Parathyroid adenoma (tissue), 2 donors: ENCODE data around the gene SLC6A12.

ENCODE experiments used
- H2AFZ ChIP-seq: fragments of 300-600 bp; sonication (generic); one replicate; pipeline ENCODE4 v1.7.0; 2017; ENCODE audit warnings: antibody characterized with exemption, mild to moderate bottlenecking
- H3K27ac ChIP-seq: fragments of 300-600 bp; sonication (generic); one replicate; pipeline ENCODE4 v1.7.0; 2017
- H3K27me3 ChIP-seq: fragments of 300-600 bp; sonication (generic); one replicate; pipeline ENCODE4 v1.7.0; 2017; ENCODE audit warnings: low read length; ENCODE audit not compliant: control insufficient read depth, insufficient read depth
- H3K36me3 ChIP-seq: fragments of 300-600 bp; sonication (generic); one replicate; pipeline ENCODE4 v1.7.0; 2017; ENCODE audit warnings: low read length; ENCODE audit not compliant: control insufficient read depth, insufficient read depth
- H3K4me1 ChIP-seq: fragments of 300-600 bp; sonication (generic); one replicate; pipeline ENCODE4 v1.7.0; 2017; ENCODE audit warnings: control low read depth
- H3K4me2 ChIP-seq: fragments of 300-600 bp; sonication (generic); one replicate; pipeline ENCODE4 v1.7.0; 2017; ENCODE audit warnings: low read length
- H3K4me3 ChIP-seq: fragments of 300-600 bp; sonication (generic); one replicate; pipeline ENCODE4 v1.7.0; 2017; ENCODE audit warnings: low read depth, low read length
- H3K79me2 ChIP-seq: fragments of 300-600 bp; sonication (generic); one replicate; pipeline ENCODE4 v1.7.0; 2017; ENCODE audit warnings: control low read depth
- H3K9ac ChIP-seq: fragments of 300-600 bp; sonication (generic); one replicate; pipeline ENCODE4 v1.7.0; 2017; ENCODE audit warnings: mild to moderate bottlenecking
- H3K9me3 ChIP-seq: fragments of 300-600 bp; sonication (generic); one replicate; pipeline ENCODE4 v1.7.0; 2017; ENCODE audit warnings: low read length; ENCODE audit not compliant: control insufficient read depth
- CTCF ChIP-seq: fragments of 300-600 bp; sonication (generic); IDR thresholded peaks from one replicate; pipeline ENCODE4 v1.7.0; 2017; ENCODE audit warnings: antibody characterized with exemption, mild to moderate bottlenecking
- donor health status: primary hyperparathyroidism.

SLC6A12 gene

GRCh38 chr12:257521-258321 is 43.8 kb upstream of the SLC6A12 start:
- no peak for TF ChIP-seq CTCF
- no peaks in the 10 kb centered on the region for H3K36me3 ChIP-seq
- H2AFZ ChIP-seq, result no peak overlapping the region
- H3K4me1 ChIP-seq, result peaks cover 3% of the 10 kb centered on the region
- H3K79me2 ChIP-seq, result no peaks in the 10 kb centered on the region
- H3K9ac ChIP-seq, result no peak overlapping the region
- no peak overlapping the region for H3K27ac ChIP-seq
- H3K4me3 ChIP-seq, result no peak overlapping the region
- H3K4me2 ChIP-seq, result no peak overlapping the region
- no peaks in the 10 kb centered on the region for H3K27me3 ChIP-seq
- H3K9me3 ChIP-seq, result no peaks in the 10 kb centered on the region

- no peaks in the 10 kb centered on the region for H3K27me3 ChIP-seq
- H3K79me2 ChIP-seq, result no peaks in the 10 kb centered on the region
- no peak overlapping the region for H2AFZ ChIP-seq
- peaks cover 4% of the 10 kb centered on the region for H3K4me1 ChIP-seq
- no peaks in the 10 kb centered on the region for H3K36me3 ChIP-seq
- no peaks in the 10 kb centered on the region for H3K9me3 ChIP-seq
- H3K27ac ChIP-seq, result no peak overlapping the region
- no peak overlapping the region for H3K4me3 ChIP-seq
- H3K9ac ChIP-seq, result no peak overlapping the region
- no peak for TF ChIP-seq CTCF
- no peak overlapping the region for H3K4me2 ChIP-seq
Observed at GRCh38 chr12:256958-257357, 43.0 kb upstream of the SLC6A12 start.

GRCh38 chr12:256225-256624 is 42.3 kb upstream of the SLC6A12 start:
- peaks cover 4% of the 10 kb centered on the region for H3K4me1 ChIP-seq
- H3K27me3 ChIP-seq, result no peaks in the 10 kb centered on the region
- no peak overlapping the region for H3K9ac ChIP-seq
- no peak for TF ChIP-seq CTCF
- H3K4me3 ChIP-seq, result no peak overlapping the region
- no peaks in the 10 kb centered on the region for H3K9me3 ChIP-seq
- no peak overlapping the region for H3K4me2 ChIP-seq
- H3K27ac ChIP-seq, result no peak overlapping the region
- H3K79me2 ChIP-seq, result no peaks in the 10 kb centered on the region
- H3K36me3 ChIP-seq, result no peaks in the 10 kb centered on the region
- H2AFZ ChIP-seq, result no peak overlapping the region

GRCh38 chr12:254912-255311 is 41.0 kb upstream of the SLC6A12 start:
- no peak overlapping the region for H3K27ac ChIP-seq
- H3K4me1 ChIP-seq, result peaks cover 4% of the 10 kb centered on the region
- no peak overlapping the region for H2AFZ ChIP-seq
- H3K4me2 ChIP-seq, result no peak overlapping the region
- no peak overlapping the region for H3K4me3 ChIP-seq
- no peak overlapping the region for H3K9ac ChIP-seq
- H3K36me3 ChIP-seq, result no peaks in the 10 kb centered on the region
- no peak for TF ChIP-seq CTCF
- H3K27me3 ChIP-seq, result no peaks in the 10 kb centered on the region
- no peaks in the 10 kb centered on the region for H3K79me2 ChIP-seq
- H3K9me3 ChIP-seq, result no peaks in the 10 kb centered on the region

- TF ChIP-seq CTCF, result no peak
- Histone ChIP-seq H3K36me3 (no peaks in the 10 kb centered on the region), H3K4me1 (peaks cover 4% of the 10 kb centered on the region), H3K9me3 (no peaks in the 10 kb centered on the region), H3K27me3 (no peaks in the 10 kb centered on the region), H2AFZ (no peak overlapping the region), H3K79me2 (no peaks in the 10 kb centered on the region), H3K9ac (no peak overlapping the region), H3K4me2 (no peak overlapping the region), H3K4me3 (no peak overlapping the region), H3K27ac (no peak overlapping the region)
Observed at GRCh38 chr12:254039-254438, 40.1 kb upstream of the SLC6A12 start.
